Gastroesophageal sphincter (tissue), 3 donors: ENCODE data around the gene ZNF331.

ENCODE experiments used
- CTCF ChIP-seq, 4 experiments: fragments of 200-600 bp in 2 of 4; fragments of 450-650 bp in 2 of 4; sonication (generic) in 1 of 4; IDR thresholded peaks; one replicate each; pipeline ENCODE4 v1.5.1; 2017 to 2019; ENCODE audit warnings: antibody characterized with exemption in 4 of 4, mild to moderate bottlenecking in 2 of 4, moderate library complexity in 2 of 4
- EP300 ChIP-seq: sonication (generic); formaldehyde crosslinking; IDR thresholded peaks from one replicate; pipeline ENCODE4 v1.6.1; 2017; ENCODE audit warnings: antibody characterized with exemption, mild to moderate bottlenecking
- POLR2A ChIP-seq, 2 donors: fragments of 450-650 bp; IDR thresholded peaks; one replicate each; pipeline ENCODE4 v1.6.1; 2017; ENCODE audit warnings: antibody characterized with exemption in 2 of 2, mild to moderate bottlenecking in 2 of 2, moderate library complexity in 1 of 2
- POLR2AphosphoS5 ChIP-seq: sonication (generic); formaldehyde crosslinking; IDR thresholded peaks from one replicate; pipeline ENCODE4 v1.6.1; 2017; ENCODE audit warnings: antibody characterized with exemption

DNA sequence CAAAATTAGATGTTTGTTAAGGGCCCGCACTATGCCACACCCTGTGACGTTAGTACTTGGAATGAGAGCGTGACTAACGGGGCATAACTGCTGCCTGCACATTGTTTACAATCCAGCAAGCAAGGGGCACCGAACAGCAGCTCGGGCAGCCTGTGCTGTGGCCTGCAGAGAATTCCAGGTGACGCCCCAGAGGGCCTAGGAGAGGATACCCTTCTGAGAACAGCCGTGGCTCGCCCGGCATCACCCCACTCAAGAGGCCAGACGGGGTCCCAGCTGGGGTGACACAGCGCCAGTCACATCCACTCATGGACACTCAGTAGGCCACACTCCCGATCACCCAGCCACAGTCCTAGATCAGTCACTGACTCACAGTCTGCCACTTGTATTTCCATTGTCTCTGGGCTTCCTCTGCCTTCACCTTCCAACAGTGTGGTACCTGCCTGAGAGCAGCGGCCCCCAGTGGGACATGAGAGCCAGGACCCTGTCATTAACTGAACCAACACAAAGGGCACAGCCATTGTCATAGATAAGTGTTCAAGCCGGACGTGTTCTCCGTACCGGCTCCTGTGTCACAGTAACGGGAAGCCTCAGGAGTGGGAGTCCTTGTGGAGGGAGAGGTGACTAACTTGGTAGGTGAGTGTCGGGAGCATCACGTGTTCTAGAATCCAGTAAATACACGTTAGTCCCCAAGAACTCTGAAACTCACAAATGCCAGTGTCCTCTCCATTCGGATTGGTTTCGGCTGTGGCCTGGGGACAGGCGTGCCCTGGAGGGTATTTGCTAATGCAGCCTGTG, 7.5 kb downstream of the ZNF331 start:
- TF ChIP-seq CTCF (IDR thresholded peaks at IDR 0.05) = no peak
- no peak for TF ChIP-seq POLR2A (IDR thresholded peaks at IDR 0.05)
- TF ChIP-seq POLR2AphosphoS5 = no peak
- no peak for TF ChIP-seq EP300
